Measurements from ENCODE around the gene DOCK10.

DNA sequence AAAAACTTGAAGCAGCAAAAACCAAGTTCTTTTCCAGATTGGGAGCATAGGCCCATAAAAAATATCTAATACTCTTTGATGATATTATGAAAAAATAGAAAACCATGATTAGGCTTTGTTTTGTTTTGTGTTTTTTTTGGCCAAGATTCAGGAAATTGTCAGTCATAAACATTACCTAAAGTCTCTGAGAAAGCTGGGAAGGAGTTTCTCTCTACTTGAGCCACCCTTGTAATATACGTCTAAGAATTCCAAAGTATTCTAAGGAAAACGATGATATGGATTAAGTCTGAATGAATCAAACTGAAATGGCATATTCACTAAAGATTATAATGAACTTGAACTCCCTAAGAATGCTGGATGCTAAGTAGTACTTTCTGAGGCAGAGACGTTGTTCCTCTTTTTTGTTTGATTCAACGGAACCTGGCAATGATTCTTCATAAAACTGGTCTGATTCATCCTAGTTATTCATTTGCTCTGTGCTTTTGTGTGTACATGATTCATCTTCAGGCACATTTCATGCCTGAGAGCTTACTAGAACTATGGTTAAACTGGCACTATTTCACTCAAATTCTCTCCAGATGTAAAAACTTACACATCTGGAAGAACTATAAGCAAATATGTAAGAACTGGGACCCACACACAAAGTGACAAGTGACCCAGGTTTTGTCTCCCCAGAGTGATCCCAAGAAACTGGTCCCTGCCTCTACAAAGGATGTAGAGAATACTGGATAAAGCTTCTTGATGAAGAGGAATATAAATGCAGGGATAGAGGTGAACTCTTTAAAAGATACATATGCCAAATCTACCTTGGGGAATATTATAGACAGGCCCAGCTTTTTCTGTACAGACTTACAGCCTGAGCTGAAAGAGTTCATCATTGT lies 159.7 kb downstream of the DOCK10 start:
- TF ChIP-seq, protein P1, sequence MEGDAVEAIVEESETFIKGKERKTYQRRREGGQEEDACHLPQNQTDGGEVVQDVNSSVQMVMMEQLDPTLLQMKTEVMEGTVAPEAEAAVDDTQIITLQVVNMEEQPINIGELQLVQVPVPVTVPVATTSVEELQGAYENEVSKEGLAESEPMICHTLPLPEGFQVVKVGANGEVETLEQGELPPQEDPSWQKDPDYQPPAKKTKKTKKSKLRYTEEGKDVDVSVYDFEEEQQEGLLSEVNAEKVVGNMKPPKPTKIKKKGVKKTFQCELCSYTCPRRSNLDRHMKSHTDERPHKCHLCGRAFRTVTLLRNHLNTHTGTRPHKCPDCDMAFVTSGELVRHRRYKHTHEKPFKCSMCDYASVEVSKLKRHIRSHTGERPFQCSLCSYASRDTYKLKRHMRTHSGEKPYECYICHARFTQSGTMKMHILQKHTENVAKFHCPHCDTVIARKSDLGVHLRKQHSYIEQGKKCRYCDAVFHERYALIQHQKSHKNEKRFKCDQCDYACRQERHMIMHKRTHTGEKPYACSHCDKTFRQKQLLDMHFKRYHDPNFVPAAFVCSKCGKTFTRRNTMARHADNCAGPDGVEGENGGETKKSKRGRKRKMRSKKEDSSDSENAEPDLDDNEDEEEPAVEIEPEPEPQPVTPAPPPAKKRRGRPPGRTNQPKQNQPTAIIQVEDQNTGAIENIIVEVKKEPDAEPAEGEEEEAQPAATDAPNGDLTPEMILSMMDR (IDR thresholded peaks at IDR 0.05; ENCODE audit: borderline replicate concordance, extremely low read depth, low read length, poor library complexity, severe bottlenecking) = no peak
- no peak for TF ChIP-seq EZH2 (IDR thresholded peaks at IDR 0.05; ENCODE audit: borderline replicate concordance, low read depth, low read length, severe bottlenecking)

All from DND-41 (cell line).